ENCODE data around the gene OR3A2. TPM values are rescaled to one million over a fixed set of nuclear protein-coding genes. Genes with fewer than 3 reads are reported as not detected.

The OR3A2 gene
- total RNA-seq, 2 donors from 2014 or later = not detected

- no peak overlapping the region for H3K4me3 ChIP-seq (ENCODE audit: low read length)
- no peaks in the 10 kb centered on the region for H3K4me1 ChIP-seq (ENCODE audit: control insufficient read depth, insufficient read depth, low read length)
- WGBS, 2 experiments (ENCODE audit: insufficient coverage in 1 of 2, insufficient read length in 1 of 2) = 71% methylated on average over 1 of the region's 1 CpG; no CpG with 5 or more reads in 1 of the 2 experiments
- TF ChIP-seq, protein P1, sequence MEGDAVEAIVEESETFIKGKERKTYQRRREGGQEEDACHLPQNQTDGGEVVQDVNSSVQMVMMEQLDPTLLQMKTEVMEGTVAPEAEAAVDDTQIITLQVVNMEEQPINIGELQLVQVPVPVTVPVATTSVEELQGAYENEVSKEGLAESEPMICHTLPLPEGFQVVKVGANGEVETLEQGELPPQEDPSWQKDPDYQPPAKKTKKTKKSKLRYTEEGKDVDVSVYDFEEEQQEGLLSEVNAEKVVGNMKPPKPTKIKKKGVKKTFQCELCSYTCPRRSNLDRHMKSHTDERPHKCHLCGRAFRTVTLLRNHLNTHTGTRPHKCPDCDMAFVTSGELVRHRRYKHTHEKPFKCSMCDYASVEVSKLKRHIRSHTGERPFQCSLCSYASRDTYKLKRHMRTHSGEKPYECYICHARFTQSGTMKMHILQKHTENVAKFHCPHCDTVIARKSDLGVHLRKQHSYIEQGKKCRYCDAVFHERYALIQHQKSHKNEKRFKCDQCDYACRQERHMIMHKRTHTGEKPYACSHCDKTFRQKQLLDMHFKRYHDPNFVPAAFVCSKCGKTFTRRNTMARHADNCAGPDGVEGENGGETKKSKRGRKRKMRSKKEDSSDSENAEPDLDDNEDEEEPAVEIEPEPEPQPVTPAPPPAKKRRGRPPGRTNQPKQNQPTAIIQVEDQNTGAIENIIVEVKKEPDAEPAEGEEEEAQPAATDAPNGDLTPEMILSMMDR (conservative IDR thresholded peaks at IDR 0.05) = no peak
- H3K36me3 ChIP-seq (ENCODE audit: control insufficient read depth, insufficient read depth, low read length) = no peaks in the 10 kb centered on the region
- Mint-ChIP-seq H3K27ac (no peak overlapping the region), H3K27me3 (ENCODE audit: insufficient read depth) (no peaks in the 10 kb centered on the region), H3K4me1 (no peaks in the 10 kb centered on the region), H3K9me3 (peaks cover 83% of the 10 kb centered on the region), H3K4me3 (no peak overlapping the region), H3K36me3 (ENCODE audit: low read depth) (peaks cover 3% of the 10 kb centered on the region)
- H3K27ac ChIP-seq (ENCODE audit: low read depth, low read length) = no peak overlapping the region
- DNase-seq = no peak
- H3K9ac ChIP-seq (ENCODE audit: extremely low read depth, low read length, poor library complexity, severe bottlenecking) = no peak overlapping the region
- peaks cover 25% of the 10 kb centered on the region for H3K9me3 ChIP-seq (ENCODE audit: control insufficient read depth, low read length)
- H3K27me3 ChIP-seq (ENCODE audit: control insufficient read depth, insufficient read depth, low read length, poor library complexity, severe bottlenecking) = no peaks in the 10 kb centered on the region
These were observed 103.2 kb downstream of the OR3A2 start for GRCh38 chr17:3282901-3283300.

DNA sequence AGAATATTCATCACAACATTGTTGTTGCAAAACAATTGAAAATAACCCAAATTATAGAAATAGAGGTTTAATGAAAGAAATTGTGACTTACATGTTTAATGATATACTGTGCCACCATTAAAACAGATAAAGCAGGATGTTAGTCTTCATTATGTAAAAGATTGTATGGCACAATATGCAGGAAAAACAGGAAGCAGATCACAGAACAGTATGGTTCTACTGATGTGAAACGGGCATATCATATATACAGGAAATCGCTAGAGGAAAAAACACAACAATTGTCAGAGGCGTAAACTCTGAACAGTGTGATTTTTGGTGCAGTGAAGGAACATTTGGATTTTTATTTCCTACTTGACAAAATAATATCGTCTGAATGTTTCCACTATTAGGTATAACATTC lies 110.0 kb downstream of the OR3A2 start:
- WGBS, 2 experiments (ENCODE audit: insufficient coverage in 1 of 2, insufficient read length in 1 of 2) = 68 to 100% methylated on average over 3 of the region's 4 CpGs
- Mint-ChIP-seq H3K27ac (no peak overlapping the region), H3K4me1 (no peaks in the 10 kb centered on the region), H3K27me3 (ENCODE audit: insufficient read depth) (no peaks in the 10 kb centered on the region), H3K4me3 (no peak overlapping the region), H3K36me3 (ENCODE audit: low read depth) (peaks cover 3% of the 10 kb centered on the region), H3K9me3 (peaks cover 67% of the 10 kb centered on the region)
- Histone ChIP-seq H3K27ac (ENCODE audit: low read depth, low read length) (no peak overlapping the region), H3K9ac (ENCODE audit: extremely low read depth, low read length, poor library complexity, severe bottlenecking) (no peak overlapping the region), H3K36me3 (ENCODE audit: control insufficient read depth, insufficient read depth, low read length) (no peaks in the 10 kb centered on the region), H3K4me1 (ENCODE audit: control insufficient read depth, insufficient read depth, low read length) (no peaks in the 10 kb centered on the region), H3K9me3 (ENCODE audit: control insufficient read depth, low read length) (peaks cover 36% of the 10 kb centered on the region), H3K4me3 (ENCODE audit: low read length) (no peak overlapping the region), H3K27me3 (ENCODE audit: control insufficient read depth, insufficient read depth, low read length, poor library complexity, severe bottlenecking) (no peaks in the 10 kb centered on the region)
- TF ChIP-seq, protein P1 (conservative IDR thresholded peaks at IDR 0.05) = no peak
- no peak for DNase-seq

- Mint-ChIP-seq H3K27ac (no peak overlapping the region), H3K27me3 (ENCODE audit: insufficient read depth) (no peaks in the 10 kb centered on the region), H3K9me3 (peaks cover 67% of the 10 kb centered on the region), H3K36me3 (ENCODE audit: low read depth) (no peaks in the 10 kb centered on the region), H3K4me1 (no peaks in the 10 kb centered on the region), H3K4me3 (no peak overlapping the region)
- Histone ChIP-seq H3K27ac (ENCODE audit: low read depth, low read length) (no peak overlapping the region), H3K4me3 (ENCODE audit: low read length) (peak overlapping the region; percentile 11), H3K4me1 (ENCODE audit: control insufficient read depth, insufficient read depth, low read length) (no peaks in the 10 kb centered on the region), H3K36me3 (ENCODE audit: control insufficient read depth, insufficient read depth, low read length) (no peaks in the 10 kb centered on the region), H3K9ac (ENCODE audit: extremely low read depth, low read length, poor library complexity, severe bottlenecking) (no peak overlapping the region), H3K27me3 (ENCODE audit: control insufficient read depth, insufficient read depth, low read length, poor library complexity, severe bottlenecking) (no peaks in the 10 kb centered on the region), H3K9me3 (ENCODE audit: control insufficient read depth, low read length) (peaks cover 40% of the 10 kb centered on the region)
- WGBS, 2 experiments (ENCODE audit: insufficient coverage in 1 of 2, insufficient read length in 1 of 2) = 71 to 80% methylated on average over 1 to 5 of the region's 5 CpGs
- TF ChIP-seq, protein P1 (conservative IDR thresholded peaks at IDR 0.05) = no peak
- DNase-seq = no peak
These were observed 114.8 kb downstream of the OR3A2 start for GRCh38 chr17:3271072-3271848.
